Measurements from ENCODE around the gene LRP11.

- no peak for TF ChIP-seq CHD2 (IDR thresholded peaks at IDR 0.05; ENCODE audit: low read length, partially characterized antibody)
- no peak for TF ChIP-seq CTCF (IDR thresholded peaks at IDR 0.05)
- no peak for TF ChIP-seq HDAC2 (IDR thresholded peaks at IDR 0.05)
- TF ChIP-seq POLR2A (IDR thresholded peaks at IDR 0.05; ENCODE audit: low read length): no peak
- no peak for TF ChIP-seq KDM5A (IDR thresholded peaks at IDR 0.05)
- TF ChIP-seq CBX2 (IDR thresholded peaks at IDR 0.05; ENCODE audit: borderline replicate concordance, low read depth): no peak
Measured at GRCh38 chr6:149821492-149821891, 42.7 kb downstream of the LRP11 start.

Data from A549 (cell line).